Left ventricle myocardium superior (tissue), 1 donor: Measurements from ENCODE around the gene PLCG1. TPM values are rescaled to one million over a fixed set of nuclear protein-coding genes. Genes with fewer than 3 reads are reported as not detected.
A peak's percentile ranks its signal among the peaks of the same experiment; 100 is the strongest.
"Not testable (repeated sequence)": the region's sequence is repeated elsewhere in the genome, so short reads cannot be mapped to it uniquely, and the experiment has no call there.

Source experiments
- ATAC-seq: fragments of 200-7000 bp; cut with Tn5 transposase; one replicate; pipeline ENCODE4 v1.9.1; 2020; ENCODE audit warnings: mild to moderate bottlenecking, moderate library complexity
- DNase-seq: peaks from one replicate; pipeline ENCODE4 v3.0.0-alpha.2; 2020
- intact Hi-C: fragments of 100-400 bp; cut with micrococcal nuclease; formaldehyde crosslinking; loops from one replicate; pipeline ENCODE4 v1.11.0; 2022
- long read RNA-seq: library from polyadenylated mRNA; unstranded; transcript quantifications from one replicate; pipeline ENCODE4 v2.0.0, GENCODE V29; 2021
- total RNA-seq: library from RNA; stranded (reverse); fragmentation: NEBNext Ultra II Directional; extraction: Animal tissue kit (Norgen Biotek cat#: 25700); gene quantifications from one replicate; pipeline ENCODE4 v1.2.1, GENCODE V29; 2021
- donor health status: DM: no; HTN: yes; CAD: no; lungs with severe emphysema.

The PLCG1 gene
- total RNA-seq: 56.5 TPM
- long read RNA-seq, full-length matches to known transcripts: 1 of 2 reads
- long read RNA-seq, partial matches to known transcripts: 0 of 2 reads
- long read RNA-seq, other reads (novel, unspliced or antisense): 1 of 2 reads

DNA sequence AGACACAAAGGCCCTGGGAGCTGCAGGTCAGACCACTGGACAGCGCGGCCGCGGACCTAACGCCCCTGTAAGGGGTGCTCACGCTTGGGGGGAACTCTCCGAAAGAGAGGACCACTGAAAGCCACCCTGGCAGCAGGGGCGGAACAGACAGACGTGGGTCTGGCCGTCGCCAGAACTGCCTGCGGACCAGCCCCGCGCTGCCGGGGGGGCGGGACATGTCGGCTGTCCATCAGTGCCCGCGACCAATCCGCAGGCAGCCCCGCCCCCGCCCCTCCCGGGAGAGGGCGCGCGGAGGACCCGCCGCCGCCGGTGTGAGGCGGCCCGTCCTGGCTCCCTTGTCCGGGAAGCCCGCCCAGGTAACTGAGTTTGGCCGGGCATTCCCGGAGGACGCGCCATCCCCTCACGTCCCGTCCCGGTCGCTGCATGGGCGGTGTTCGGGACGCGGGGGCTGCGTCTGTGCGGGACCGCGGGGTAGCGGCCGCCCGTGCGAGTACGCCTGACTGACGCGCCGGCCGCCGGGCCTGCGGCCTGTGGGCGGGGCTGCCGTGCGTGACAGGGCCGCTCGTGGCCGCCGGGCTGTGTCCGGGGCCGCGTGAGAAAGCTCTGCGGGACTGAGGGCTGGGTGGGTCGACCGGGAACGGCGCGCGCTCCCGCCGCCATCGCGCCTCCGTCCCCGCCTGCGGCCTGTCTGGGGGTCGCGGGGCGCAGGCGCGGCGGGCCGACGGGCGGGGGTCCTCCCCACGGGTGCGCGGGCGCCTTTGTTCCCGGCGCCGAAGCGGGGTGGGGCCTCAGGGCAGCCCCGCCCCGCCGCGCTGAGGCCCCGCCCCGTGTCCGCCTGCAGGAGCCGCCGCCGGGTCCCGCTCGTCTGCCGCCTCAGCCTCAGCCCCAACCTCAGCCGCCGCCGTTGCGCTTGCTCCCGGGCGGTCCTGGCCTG lies at the start of gene PLCG1:
TSS of gene PLCG1 (plus strand) at position 864 of the 934 bp plus-strand sequence. CDS start 99 bp downstream, outside the sequence.
- peak; percentile 87 for ATAC-seq
- peak; percentile 96 for DNase-seq
- intact Hi-C loops: no loop called here

DNA sequence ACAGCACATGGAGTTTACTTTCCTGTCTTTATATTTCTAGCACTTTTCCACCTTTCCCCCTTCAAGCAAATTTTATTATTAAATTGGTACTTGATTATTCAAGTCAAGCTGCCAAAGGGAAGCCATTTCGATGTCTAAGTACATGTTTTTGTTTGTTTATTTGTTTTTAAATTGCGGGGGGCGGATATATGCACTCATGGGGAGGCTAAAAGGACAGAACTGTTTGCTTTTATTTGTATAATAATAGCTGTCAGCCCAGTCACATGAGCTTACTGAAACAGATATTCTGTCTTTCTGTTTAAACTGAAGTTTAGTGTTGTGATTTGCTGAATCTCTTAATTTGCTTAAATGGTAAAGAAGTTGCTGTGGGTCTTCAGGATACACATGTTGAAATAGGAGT lies 49.6 kb upstream of the PLCG1 start:
- intact Hi-C loops: no loop called here
- ATAC-seq (no peak), DNase-seq (no peak)

DNA sequence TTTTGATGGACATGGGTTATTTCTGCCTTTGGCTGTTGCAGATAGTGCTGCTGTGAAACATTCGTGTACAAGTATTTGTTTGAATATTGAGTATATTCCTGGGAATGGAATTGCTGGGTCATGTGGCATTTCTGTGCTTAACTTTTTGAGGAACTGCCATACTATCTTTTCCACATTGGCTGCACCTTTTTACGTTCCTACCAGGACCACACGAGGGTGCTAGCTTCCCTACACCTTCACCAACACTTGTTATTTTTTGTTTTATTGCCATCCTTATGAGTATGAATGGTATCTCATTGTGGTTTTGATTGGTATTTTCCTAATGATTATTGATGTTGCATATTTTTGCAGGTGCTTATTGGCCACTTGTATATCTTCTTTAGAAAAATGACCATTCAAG lies 47.8 kb upstream of the PLCG1 start:
- ATAC-seq: no peak
- DNase-seq: no peak
- intact Hi-C loops: no loop called here

DNA sequence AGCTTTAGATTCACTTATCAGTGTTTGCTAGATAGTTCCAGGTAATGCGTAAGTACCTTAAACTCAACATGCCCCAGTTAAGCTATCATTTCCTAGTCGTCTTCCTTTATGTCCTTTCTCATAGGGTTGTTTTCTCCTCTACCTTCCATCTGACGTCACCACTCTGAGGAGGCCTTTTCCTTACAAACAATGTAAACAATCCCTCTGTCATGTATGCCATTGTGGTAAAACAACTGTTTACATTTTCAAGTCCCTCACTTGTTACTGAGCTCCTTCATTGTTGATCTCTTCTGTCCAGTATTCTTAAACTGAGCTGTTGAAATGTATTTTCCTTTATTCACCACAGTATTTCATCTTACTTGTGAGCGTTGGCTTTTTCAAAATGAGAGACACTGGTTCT lies 45.4 kb upstream of the PLCG1 start:
- DNase-seq (no peak), ATAC-seq (no peak)
- intact Hi-C loops: no loop called here

DNA sequence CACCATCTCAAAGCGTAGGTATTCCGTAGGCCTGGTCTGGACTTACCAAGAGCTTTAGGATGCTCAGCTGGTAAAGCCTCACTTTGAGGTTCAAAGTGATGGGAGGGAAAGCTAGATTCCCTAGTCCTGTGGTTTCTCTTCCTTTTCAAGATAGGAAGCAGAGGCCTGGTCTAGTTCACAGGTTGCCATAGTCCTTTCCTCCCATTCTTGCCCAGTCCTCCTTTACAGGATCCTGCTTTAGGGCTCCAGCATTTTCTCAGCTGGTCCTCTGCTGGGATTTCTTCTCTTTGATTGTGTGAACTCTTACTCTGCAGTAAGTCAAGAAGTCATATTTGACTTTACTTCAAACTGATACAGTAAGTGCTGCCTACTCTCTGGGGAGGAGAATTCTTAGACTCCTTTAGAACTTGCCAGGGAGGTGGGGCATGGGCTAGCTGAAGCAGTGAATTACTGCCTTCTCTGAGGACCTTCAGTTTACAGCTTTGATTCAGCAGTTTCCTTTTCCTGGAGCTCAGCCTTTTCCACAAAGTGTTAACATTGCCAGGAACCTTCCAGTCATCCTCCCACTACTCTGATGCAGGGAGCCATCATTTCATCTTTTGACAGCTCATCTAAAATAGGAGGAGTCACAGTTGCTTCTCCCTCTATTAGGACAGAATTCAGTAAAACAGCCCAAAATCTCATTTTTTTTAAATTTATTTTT lies 42.8 kb upstream of the PLCG1 start:
- intact Hi-C loops: loop anchor here (5.0 kb wide), 2 partner anchors 102 to 122 kb away; no protein-coding TSS in a partner anchor
- DNase-seq (no peak), ATAC-seq (peak; percentile 30)

DNA sequence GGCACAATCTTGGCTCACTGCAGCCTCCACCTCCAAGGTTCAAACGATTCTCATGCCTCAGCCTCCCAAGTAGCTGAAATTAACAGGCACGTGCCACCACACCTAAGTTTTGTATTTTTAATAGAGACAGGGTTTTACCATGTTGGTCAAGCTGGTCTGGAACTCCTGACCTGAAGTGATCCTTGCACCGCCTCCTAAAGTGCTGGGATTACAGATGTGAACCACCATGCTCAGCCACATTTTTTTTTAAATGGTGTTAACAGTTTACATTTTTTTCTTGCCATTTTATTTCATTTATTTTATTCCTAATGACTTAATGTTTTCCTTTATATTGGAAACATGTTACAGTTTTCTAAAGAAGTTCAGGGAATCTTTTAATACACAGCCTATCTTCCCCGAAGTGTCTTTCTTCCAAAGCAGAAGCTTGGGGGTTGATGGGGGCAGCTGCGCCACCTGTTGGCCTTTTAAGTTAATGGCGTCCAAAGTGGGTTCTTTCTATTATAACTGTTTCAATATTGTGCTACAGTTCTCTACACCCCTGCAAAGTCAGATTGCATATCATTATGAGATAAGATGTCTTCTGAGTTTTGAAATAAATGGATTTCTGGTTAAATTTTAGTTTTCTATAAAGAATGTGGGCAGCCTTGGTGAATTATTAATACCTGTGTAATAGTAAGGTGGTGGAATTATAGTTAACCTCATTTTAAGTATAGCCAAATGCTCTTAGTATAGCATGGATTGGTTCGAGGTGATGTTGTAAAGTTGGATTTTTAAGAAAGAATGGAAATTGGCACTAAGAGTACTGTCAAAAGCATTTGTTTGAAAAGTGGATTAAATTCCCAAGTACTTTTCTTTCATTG lies 42.0 kb upstream of the PLCG1 start:
- peak; percentile 79 for ATAC-seq
- peak; percentile 67 for DNase-seq
- intact Hi-C loops: loop anchor here (5.0 kb wide), 2 partner anchors 103 to 123 kb away; no protein-coding TSS in a partner anchor

DNA sequence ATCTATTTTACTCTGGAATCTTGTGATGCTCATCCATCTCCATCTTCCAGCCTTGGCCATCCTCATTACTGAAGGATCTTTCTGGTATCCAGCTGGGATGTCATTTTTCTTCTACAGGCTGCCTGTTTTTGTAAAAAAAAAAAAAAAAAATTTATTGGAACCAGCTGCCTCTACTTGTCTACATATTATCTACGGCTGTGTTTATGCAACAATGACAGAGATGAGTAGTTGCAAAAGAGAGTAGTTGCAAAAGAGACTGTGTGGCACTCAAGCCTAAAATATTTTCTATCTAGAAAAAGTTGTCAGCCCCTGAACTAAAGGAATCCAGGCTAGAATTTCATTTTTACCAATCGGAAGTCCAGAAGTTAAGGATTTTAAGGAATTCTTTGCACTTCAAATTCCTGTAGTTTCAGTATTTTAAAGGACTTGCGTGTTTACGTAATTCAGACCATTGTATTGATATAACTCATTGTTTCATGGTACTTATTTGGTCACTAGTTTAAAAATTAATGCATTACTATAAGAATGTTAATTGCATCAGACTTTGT lies 38.6 kb upstream of the PLCG1 start:
- intact Hi-C loops: loop anchor here (5.0 kb wide), 2 partner anchors 106 to 126 kb away; no protein-coding TSS in a partner anchor
- DNase-seq: no peak
- no peak for ATAC-seq

DNA sequence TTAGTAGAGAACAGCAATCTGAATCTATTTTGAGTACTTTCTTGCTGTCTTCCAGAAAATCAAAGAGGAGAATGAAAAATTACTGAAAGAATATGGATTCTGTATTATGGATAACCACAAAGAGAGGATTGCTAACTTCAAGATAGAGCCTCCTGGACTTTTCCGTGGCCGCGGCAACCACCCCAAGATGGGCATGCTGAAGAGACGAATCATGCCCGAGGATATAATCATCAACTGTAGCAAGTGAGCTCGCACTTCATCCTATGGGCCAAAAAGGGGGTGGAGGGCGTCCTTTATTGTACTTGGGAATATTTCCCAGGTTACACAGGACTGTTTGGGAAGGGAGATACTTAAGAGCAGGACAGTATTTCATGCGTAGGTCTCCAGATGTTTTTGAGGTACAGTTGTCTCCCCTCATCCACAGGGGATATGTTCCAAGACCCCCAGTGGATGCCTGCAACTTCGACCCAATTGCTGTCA lies 37.3 kb upstream of the PLCG1 start:
- ATAC-seq (no peak), DNase-seq (no peak)
- intact Hi-C loops: no loop called here

DNA sequence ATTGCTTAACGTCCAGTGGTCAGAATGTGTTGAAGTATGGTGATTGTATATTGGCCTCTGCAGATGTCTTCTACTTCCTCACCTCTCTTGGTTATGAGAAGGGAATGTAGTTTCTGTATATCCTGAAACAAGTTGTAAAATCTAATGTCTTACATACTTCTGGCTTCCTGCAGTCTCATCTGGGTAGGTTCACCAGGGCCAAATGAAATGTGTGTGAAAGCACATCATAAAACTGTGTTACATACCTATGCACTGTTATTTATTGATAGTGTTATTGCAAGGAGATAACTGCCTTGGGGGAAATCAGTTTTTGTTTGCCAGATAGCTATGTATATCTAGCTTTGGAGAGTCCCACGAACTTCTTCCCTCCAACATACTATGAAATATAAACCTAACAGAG lies 35.7 kb upstream of the PLCG1 start:
- DNase-seq (no peak), ATAC-seq (no peak)
- intact Hi-C loops: no loop called here

DNA sequence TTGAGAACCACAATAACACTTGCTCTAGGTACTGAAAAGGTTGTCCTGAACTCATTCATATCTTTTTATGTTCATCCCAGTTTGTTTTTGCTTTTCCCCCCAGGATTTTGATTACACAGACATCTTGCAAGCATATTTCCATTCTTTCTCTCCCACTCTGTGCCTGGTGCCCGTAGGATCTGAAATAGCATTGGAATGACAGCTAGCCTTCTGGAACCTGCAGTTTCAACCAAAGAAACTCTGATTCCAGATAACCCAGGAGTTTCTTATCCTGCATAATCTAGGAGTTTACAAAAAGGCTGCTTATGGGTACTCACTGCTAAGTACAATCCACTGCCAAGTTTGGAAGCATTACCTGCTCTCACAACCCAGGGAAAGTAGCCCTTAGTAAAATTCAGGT lies 28.8 kb upstream of the PLCG1 start:
- intact Hi-C loops: no loop called here
- DNase-seq (no peak), ATAC-seq (no peak)

DNA sequence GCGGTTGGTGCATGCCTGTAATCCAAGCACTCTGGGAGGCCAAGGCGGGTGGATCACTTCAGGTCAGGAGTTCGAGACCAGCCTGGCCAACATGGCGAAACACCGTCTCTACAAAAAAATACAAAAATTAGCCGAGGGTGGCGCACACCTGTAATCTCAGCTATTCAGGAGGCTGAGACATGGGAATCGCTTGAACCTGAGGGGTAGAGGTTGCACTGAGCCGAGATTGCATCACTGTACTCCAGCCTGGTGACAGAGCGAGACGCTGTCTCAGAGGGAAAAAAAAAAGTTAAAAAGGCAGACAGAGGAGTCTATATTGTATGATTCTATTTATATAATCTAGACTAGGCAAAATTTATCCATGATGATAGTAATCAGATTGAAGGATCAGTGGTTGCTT lies 27.3 kb upstream of the PLCG1 start:
- intact Hi-C loops: no loop called here

DNA sequence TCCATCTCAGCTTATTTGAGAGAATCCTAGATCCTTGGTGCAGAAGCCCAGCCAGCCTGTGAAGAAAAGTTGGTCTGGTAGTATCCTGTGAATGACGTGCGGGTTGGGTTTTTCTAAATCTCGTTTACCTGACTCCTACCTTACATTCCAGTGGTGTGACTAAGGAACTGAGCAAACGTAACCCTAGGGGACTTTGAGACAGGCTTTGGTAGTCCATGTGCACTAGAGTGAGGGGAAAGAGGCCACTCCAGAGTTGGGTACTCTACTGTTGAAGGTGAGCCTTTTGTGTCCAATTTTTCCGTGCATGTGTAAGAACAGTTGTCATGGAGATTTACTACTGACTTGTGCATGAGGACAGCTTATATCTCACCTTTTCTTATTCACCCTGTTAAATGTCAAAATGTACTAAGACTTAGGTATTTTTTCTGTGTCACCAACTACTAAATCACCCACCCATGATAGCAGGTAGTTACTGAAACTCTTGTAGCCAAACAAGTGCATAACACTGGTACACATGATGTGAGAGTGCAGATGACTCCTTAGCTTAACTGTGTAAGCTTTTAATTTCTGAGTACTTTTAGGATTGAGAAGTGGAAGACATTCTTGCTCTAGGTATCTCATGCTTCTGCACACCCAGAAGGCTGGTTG lies 26.3 kb upstream of the PLCG1 start:
- intact Hi-C loops: no loop called here
- no peak for DNase-seq
- no peak for ATAC-seq

More for the DNA sequence above, 27.3 kb upstream of the PLCG1 start:
- ATAC-seq (no peak), DNase-seq (no peak)

DNA sequence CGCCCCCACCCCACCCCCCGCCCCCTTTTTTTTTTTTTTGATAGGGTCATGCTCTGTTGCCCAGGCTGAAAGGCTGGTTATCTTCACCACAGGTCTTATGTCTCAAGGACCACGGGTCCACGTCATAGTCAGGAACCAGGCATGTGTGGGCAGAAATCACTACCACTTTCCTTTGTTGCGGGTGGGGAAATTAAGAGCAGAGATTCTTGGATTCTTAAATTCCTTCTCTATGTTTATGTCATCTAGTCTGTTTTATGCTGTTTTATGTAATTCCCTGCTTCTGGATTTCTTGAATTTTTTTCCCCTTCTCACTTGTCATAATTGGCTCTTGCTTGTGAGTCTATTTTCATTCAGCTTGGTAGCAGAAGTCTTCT lies 25.8 kb upstream of the PLCG1 start:
- DNase-seq: no peak
- no peak for ATAC-seq
- intact Hi-C loops: no loop called here

DNA sequence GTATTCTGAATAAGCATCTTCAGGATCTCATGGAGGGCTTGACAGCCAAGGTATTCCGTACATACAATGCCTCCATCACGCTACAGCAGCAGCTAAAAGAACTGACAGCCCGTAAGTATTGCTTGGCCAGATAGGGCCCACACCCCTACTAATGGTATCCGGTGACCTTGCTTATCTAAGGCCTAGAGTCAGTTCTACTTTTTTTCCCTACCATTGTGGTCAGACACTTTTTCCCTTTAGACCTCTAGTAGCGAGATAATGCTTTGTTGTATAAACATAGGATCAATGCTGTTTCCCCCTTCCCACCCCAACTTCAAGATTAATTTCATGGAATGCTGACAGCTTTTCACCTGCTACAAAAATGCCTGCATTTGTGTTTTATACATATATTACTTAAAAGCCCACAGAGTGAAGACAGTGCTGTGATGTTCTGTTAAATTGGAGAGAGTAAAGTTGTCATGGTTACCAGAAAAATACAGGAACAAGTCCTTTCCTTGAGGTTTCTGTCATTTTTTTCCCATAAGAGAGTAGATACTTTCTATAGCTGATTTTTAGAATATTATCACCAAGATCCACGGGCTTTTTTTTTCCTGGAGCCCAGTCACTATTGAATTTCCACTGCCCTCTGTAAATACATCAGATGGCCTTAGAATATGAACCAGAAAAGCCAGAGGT lies 20.9 kb upstream of the PLCG1 start:
- no peak for ATAC-seq
- intact Hi-C loops: no loop called here
- no peak for DNase-seq

DNA sequence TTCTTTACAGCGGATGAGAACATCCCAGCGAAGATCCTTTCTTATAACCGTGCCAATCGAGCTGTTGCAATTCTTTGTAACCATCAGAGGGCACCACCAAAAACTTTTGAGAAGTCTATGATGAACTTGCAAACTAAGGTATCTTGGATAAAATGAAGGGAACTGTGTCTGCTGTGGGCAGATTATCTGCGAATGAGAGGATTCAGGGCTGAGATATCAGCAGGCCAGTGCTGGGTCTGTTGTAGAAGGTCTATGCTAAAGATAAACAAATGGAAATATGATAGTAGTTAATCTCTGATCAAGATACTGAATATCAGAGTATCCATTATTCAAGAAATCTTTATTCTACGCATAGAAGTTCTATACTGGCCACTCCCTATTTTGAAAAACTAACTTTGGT lies 19.2 kb upstream of the PLCG1 start:
- intact Hi-C loops, ATAC-seq, DNase-seq: not testable (repeated sequence)

DNA sequence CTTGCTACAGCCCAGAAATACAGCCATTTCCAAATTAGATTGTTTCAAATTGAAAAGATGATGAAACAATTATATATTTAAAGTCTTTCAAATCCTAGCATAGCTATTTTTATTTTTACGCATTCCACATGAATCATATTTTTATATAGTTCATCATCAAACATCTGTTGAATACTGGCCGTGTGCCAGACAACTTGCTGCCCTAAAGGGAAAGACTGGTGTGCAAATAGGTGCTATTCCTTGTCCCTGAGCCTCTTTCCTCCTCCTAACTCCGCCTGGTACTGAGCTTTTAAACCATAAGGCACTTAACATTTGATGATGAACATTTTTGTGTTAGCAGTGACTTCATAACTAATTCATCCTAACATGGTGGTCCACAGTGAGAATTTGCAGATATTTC lies 18.7 kb upstream of the PLCG1 start:
- ATAC-seq (no peak), DNase-seq (no peak)
- intact Hi-C loops: no loop called here

DNA sequence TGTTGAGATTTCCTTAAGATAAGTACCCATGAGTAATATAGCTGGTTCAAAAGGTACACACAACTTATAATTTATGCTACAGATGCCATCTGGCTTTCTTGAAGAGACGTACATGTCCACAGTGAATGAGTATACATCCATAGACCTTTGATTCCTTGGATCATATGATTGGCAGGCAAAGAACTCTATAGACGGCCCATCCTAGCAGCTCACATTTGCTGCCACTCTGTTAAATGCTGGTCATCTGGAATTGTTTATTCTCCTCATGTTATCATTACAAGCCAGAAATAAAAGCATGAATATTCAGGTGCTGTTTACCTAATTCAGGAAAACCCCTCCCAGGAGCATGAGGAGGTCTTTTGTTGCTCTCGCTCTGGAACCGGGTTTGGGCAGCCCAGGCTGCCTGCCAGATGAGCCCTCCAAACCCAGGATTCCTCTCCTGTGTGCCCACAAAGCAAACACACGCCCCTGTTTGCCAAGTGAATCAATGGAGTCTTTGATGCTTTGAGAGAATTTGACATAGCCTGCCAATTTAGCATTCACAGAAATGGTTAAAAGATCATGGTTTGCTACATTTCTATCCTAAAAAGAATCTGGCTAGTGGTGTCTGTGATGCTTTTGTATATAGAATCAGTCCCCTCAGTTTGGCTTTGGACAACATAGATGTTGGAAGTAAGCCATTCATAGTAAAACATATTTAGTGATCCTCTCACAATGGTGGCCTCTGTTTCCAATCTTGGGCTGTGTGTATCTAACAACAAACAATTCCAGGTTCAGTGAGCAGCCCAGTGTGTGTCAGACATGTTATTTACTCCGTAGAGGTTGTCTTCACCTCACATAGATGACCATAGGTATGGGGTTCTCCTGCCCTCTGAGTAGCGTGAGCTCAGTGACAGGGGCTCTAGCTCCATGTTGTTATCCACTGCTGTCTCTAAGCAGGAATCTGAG lies 17.5 kb upstream of the PLCG1 start:
- DNase-seq (no peak), ATAC-seq (no peak)
- intact Hi-C loops: no loop called here
